ENCODE measurements around the gene GLRX5. TPM values are rescaled to one million over a fixed set of nuclear protein-coding genes. Genes with fewer than 3 reads are reported as not detected.
A peak's percentile ranks its signal among the peaks of the same experiment; 100 is the strongest.

GLRX5 gene
- total and polyA plus RNA-seq, 2 donors (not counting 1 experiment from before 2014, with no cell fraction given), result 28.4 to 47.6 TPM

- peaks cover 24% of the 10 kb centered on the region for H3K4me1 ChIP-seq (ENCODE audit: control insufficient read depth, extremely low read depth, insufficient read depth, low read length)
Observed at GRCh38 chr14:95525999-95526398, 8.9 kb upstream of the GLRX5 start.

GRCh38 chr14:95526483-95527386 lies 8.1 kb upstream of the GLRX5 start:
- Histone ChIP-seq H3K79me2 (ENCODE audit: control insufficient read depth, insufficient read depth, low read length) (peaks cover 25% of the 10 kb centered on the region), H3K9ac (ENCODE audit: insufficient read depth, low read length) (no peak overlapping the region), H2AFZ (ENCODE audit: low read length) (peak overlapping the region; percentile 40), H3K4me2 (ENCODE audit: extremely low read depth, insufficient read depth, low read length) (peak overlapping the region; percentile 99), H3K9me3 (ENCODE audit: control insufficient read depth, insufficient read depth, low read depth, low read length) (no peaks in the 10 kb centered on the region), H4K20me1 (ENCODE audit: control insufficient read depth, extremely low read depth, insufficient read depth, low read length) (no peaks in the 10 kb centered on the region), H3K36me3 (ENCODE audit: control insufficient read depth, insufficient read depth, low read length) (no peaks in the 10 kb centered on the region), H3K27me3 (ENCODE audit: control insufficient read depth, insufficient read depth, low read length) (no peaks in the 10 kb centered on the region), H3K27ac (ENCODE audit: insufficient read depth, low read length) (peak overlapping the region; percentile 72), H3K4me1 (ENCODE audit: control insufficient read depth, extremely low read depth, insufficient read depth, low read length) (peaks cover 25% of the 10 kb centered on the region), H3K4me3 (replicated peaks in 1 of 4; ENCODE audit: control extremely low read depth in 1 of 4, insufficient read depth in 1 of 4, low read depth in 3 of 4, low read length in 4 of 4) (peak overlapping the region in 3 of 4 experiments; percentile 12 to 22 (median 21))
- TF ChIP-seq CTCF (conservative IDR thresholded peaks at IDR 0.05 in 1 of 2, IDR thresholded peaks at IDR 0.05 in 1 of 2; ENCODE audit: low read depth in 1 of 2, low read length in 2 of 2), result no peak
- no peak for TF ChIP-seq EZH2 (IDR thresholded peaks at IDR 0.05; ENCODE audit: low read length, missing control alignments)
- DNase-seq (ENCODE audit: low read depth in 2 of 2), result peak; percentile 51 to 58

More at GRCh38 chr14:95525999-95526398, 8.9 kb upstream of the GLRX5 start:
- TF ChIP-seq EZH2 (IDR thresholded peaks at IDR 0.05; ENCODE audit: low read length, missing control alignments) (no peak), CTCF (conservative IDR thresholded peaks at IDR 0.05 in 1 of 2, IDR thresholded peaks at IDR 0.05 in 1 of 2; ENCODE audit: low read depth in 1 of 2, low read length in 2 of 2) (no peak)
- no peak for DNase-seq (ENCODE audit: low read depth in 2 of 2)
- H3K9me3 ChIP-seq (ENCODE audit: control insufficient read depth, insufficient read depth, low read depth, low read length), result no peaks in the 10 kb centered on the region
- H4K20me1 ChIP-seq (ENCODE audit: control insufficient read depth, extremely low read depth, insufficient read depth, low read length), result no peaks in the 10 kb centered on the region
- H2AFZ ChIP-seq (ENCODE audit: low read length), result no peak overlapping the region
- H3K9ac ChIP-seq (ENCODE audit: insufficient read depth, low read length), result no peak overlapping the region
- H3K36me3 ChIP-seq (ENCODE audit: control insufficient read depth, insufficient read depth, low read length), result no peaks in the 10 kb centered on the region
- no peaks in the 10 kb centered on the region for H3K27me3 ChIP-seq (ENCODE audit: control insufficient read depth, insufficient read depth, low read length)
- H3K27ac ChIP-seq (ENCODE audit: insufficient read depth, low read length), result no peak overlapping the region
- H3K4me3 ChIP-seq (replicated peaks in 1 of 4; ENCODE audit: control extremely low read depth in 1 of 4, insufficient read depth in 1 of 4, low read depth in 3 of 4, low read length in 4 of 4), result no peak overlapping the region
- peaks cover 19% of the 10 kb centered on the region for H3K79me2 ChIP-seq (ENCODE audit: control insufficient read depth, insufficient read depth, low read length)
- H3K4me2 ChIP-seq (ENCODE audit: extremely low read depth, insufficient read depth, low read length), result no peak overlapping the region

- H3K27me3 ChIP-seq (ENCODE audit: control insufficient read depth, insufficient read depth, low read length), result no peaks in the 10 kb centered on the region
- H3K79me2 ChIP-seq (ENCODE audit: control insufficient read depth, insufficient read depth, low read length), result peaks cover 32% of the 10 kb centered on the region
- no peak overlapping the region for H3K9ac ChIP-seq (ENCODE audit: insufficient read depth, low read length)
- DNase-seq (ENCODE audit: low read depth in 2 of 2), result peak; percentile 79 to 91
- H2AFZ ChIP-seq (ENCODE audit: low read length), result no peak overlapping the region
- peak overlapping the region; percentile 72 for H3K27ac ChIP-seq (ENCODE audit: insufficient read depth, low read length)
- H3K4me3 ChIP-seq (replicated peaks in 1 of 4; ENCODE audit: control extremely low read depth in 1 of 4, insufficient read depth in 1 of 4, low read depth in 3 of 4, low read length in 4 of 4), result peak overlapping the region in 2 of 4 experiments; percentile 12 to 22
- peaks cover 27% of the 10 kb centered on the region for H3K4me1 ChIP-seq (ENCODE audit: control insufficient read depth, extremely low read depth, insufficient read depth, low read length)
- TF ChIP-seq CTCF (conservative IDR thresholded peaks at IDR 0.05 in 1 of 2, IDR thresholded peaks at IDR 0.05 in 1 of 2; ENCODE audit: low read depth in 1 of 2, low read length in 2 of 2), result peak; percentile 73 to 81
- TF ChIP-seq EZH2 (IDR thresholded peaks at IDR 0.05; ENCODE audit: low read length, missing control alignments), result no peak
- peak overlapping the region; percentile 99 for H3K4me2 ChIP-seq (ENCODE audit: extremely low read depth, insufficient read depth, low read length)
- H4K20me1 ChIP-seq (ENCODE audit: control insufficient read depth, extremely low read depth, insufficient read depth, low read length), result no peaks in the 10 kb centered on the region
- no peaks in the 10 kb centered on the region for H3K9me3 ChIP-seq (ENCODE audit: control insufficient read depth, insufficient read depth, low read depth, low read length)
- no peaks in the 10 kb centered on the region for H3K36me3 ChIP-seq (ENCODE audit: control insufficient read depth, insufficient read depth, low read length)
Observed at GRCh38 chr14:95527387-95528002, 7.4 kb upstream of the GLRX5 start.

Measured in fibroblast of lung (primary cell).